ENCODE measurements around the gene FAHD2B.
"Not testable (repeated sequence)": the region's sequence is repeated elsewhere in the genome, so short reads cannot be mapped to it uniquely, and the experiment has no call there.

Gene FAHD2B

DNA sequence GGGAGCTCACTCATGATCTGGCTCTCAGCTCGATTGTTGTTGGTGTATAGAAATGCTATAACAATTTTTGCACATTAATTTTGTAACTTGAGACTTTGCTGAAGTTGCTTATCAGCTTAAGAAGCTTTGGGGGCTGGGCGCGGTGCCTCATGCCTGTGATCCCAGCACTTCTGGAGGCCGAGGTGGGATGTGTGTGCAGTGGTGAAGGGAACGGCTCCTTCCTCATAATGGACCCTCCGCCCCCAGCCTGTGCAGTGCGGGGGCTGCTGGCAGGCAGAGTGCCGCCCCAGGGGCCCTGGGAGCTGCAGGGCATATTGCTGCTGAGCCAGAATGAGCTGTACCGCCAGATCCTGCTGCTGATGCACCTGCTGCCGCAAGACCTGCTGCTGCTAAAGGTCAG is 13.8 kb downstream of the FAHD2B start:
- H4K91ac ChIP-seq (ENCODE audit: low read depth, low read length); H3K4ac ChIP-seq (ENCODE audit: low read depth, low read length); H3K36me3 ChIP-seq (ENCODE audit: control insufficient read depth in 1 of 2, insufficient read depth in 2 of 2, low read length in 2 of 2); H3K23ac ChIP-seq (ENCODE audit: low read length); H3K18ac ChIP-seq (ENCODE audit: low read length); H3K4me2 ChIP-seq (ENCODE audit: low read length); H3K27ac ChIP-seq (ENCODE audit: low read depth, low read length); H2BK12ac ChIP-seq (ENCODE audit: low read length); H2BK120ac ChIP-seq (ENCODE audit: insufficient read depth, low read length, poor library complexity); H2BK5ac ChIP-seq (ENCODE audit: low read depth, low read length, poor library complexity); H3K79me2 ChIP-seq (ENCODE audit: control insufficient read depth, insufficient read depth, low read length, poor library complexity); H3K9me3 ChIP-seq (ENCODE audit: insufficient read depth, low read depth, low read length); DNase-seq; H3K9ac ChIP-seq (ENCODE audit: low read length); H3K4me3 ChIP-seq (ENCODE audit: low read depth, low read length); H3K14ac ChIP-seq (ENCODE audit: low read length); H2AK5ac ChIP-seq (ENCODE audit: low read length); H4K8ac ChIP-seq (ENCODE audit: low read depth, low read length); H3K27me3 ChIP-seq (ENCODE audit: insufficient read depth, low read length); H2AFZ ChIP-seq (ENCODE audit: insufficient read depth, low read length, poor library complexity); H4K12ac ChIP-seq (ENCODE audit: low read depth, low read length); H3K79me1 ChIP-seq (ENCODE audit: low read length); H3K4me1 ChIP-seq (ENCODE audit: control insufficient read depth in 1 of 2, insufficient read depth in 2 of 2, low read length in 2 of 2): not testable (repeated sequence)
- no CpG with 5 or more reads among the region's 10 CpGs for WGBS (ENCODE audit: extremely low coverage, insufficient coverage, insufficient read length)

DNA sequence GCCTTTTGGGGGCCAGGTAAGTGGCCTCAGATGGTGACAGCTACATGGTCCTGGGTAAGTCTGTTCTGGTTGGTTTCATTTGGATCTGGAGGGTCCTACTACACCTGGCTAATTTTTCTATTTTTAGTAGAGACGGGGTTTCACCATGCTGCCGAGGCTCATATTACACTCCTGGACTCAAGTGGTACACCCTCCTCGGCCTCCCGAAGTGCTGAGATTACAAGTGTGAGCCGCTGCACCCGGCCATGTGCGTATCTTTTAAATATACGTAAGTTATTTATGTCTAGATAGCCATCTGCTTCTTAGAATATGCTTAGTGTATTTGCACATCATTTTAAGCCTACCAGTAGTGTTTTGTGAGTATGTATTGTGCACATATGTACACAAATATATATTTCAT is 17.5 kb downstream of the FAHD2B start:
- H4K91ac ChIP-seq (ENCODE audit: low read depth, low read length); H4K12ac ChIP-seq (ENCODE audit: low read depth, low read length); H3K36me3 ChIP-seq (ENCODE audit: control insufficient read depth in 1 of 2, insufficient read depth in 2 of 2, low read length in 2 of 2); H2AK5ac ChIP-seq (ENCODE audit: low read length); H2BK120ac ChIP-seq (ENCODE audit: insufficient read depth, low read length, poor library complexity); H3K9ac ChIP-seq (ENCODE audit: low read length); H2BK5ac ChIP-seq (ENCODE audit: low read depth, low read length, poor library complexity); DNase-seq; H3K23ac ChIP-seq (ENCODE audit: low read length); H3K4ac ChIP-seq (ENCODE audit: low read depth, low read length); H3K4me1 ChIP-seq (ENCODE audit: control insufficient read depth in 1 of 2, insufficient read depth in 2 of 2, low read length in 2 of 2); H3K4me3 ChIP-seq (ENCODE audit: low read depth, low read length); H3K4me2 ChIP-seq (ENCODE audit: low read length); H3K18ac ChIP-seq (ENCODE audit: low read length); H3K79me1 ChIP-seq (ENCODE audit: low read length); H2AFZ ChIP-seq (ENCODE audit: insufficient read depth, low read length, poor library complexity); H3K27ac ChIP-seq (ENCODE audit: low read depth, low read length); H3K9me3 ChIP-seq (ENCODE audit: insufficient read depth, low read depth, low read length); H3K27me3 ChIP-seq (ENCODE audit: insufficient read depth, low read length); H2BK12ac ChIP-seq (ENCODE audit: low read length); H4K8ac ChIP-seq (ENCODE audit: low read depth, low read length); H3K79me2 ChIP-seq (ENCODE audit: control insufficient read depth, insufficient read depth, low read length, poor library complexity); H3K14ac ChIP-seq (ENCODE audit: low read length): not testable (repeated sequence)
- no CpG with 5 or more reads among the region's 8 CpGs for WGBS (ENCODE audit: extremely low coverage, insufficient coverage, insufficient read length)

DNA sequence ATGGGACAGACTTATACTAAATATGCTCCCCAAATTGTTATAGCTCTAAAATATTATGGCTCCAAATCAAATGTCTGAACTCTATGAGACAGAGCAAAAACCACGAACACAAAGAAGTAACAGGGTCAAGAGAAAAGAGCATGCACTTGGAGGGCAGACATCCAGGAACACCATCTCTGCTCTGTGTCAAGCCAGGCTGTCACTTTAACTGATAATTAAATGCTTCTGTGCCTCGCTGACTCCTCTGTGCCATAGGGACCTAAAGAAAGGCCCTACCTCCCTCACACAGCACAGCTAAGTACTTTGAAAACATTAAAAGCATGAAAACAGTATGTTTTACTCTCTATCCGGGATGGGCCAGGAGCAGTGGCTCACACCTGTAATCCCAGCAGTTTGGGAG is 23.8 kb downstream of the FAHD2B start:
- not testable (repeated sequence) for H3K4ac ChIP-seq (ENCODE audit: low read depth, low read length); H2AK5ac ChIP-seq (ENCODE audit: low read length); H3K23ac ChIP-seq (ENCODE audit: low read length); H2BK120ac ChIP-seq (ENCODE audit: insufficient read depth, low read length, poor library complexity); H3K36me3 ChIP-seq (ENCODE audit: control insufficient read depth in 1 of 2, insufficient read depth in 2 of 2, low read length in 2 of 2); H3K27ac ChIP-seq (ENCODE audit: low read depth, low read length); H3K27me3 ChIP-seq (ENCODE audit: insufficient read depth, low read length); H2BK12ac ChIP-seq (ENCODE audit: low read length); H3K14ac ChIP-seq (ENCODE audit: low read length); H4K8ac ChIP-seq (ENCODE audit: low read depth, low read length); DNase-seq; H3K4me1 ChIP-seq (ENCODE audit: control insufficient read depth in 1 of 2, insufficient read depth in 2 of 2, low read length in 2 of 2); H3K4me3 ChIP-seq (ENCODE audit: low read depth, low read length); H3K79me1 ChIP-seq (ENCODE audit: low read length); H3K9ac ChIP-seq (ENCODE audit: low read length); H2AFZ ChIP-seq (ENCODE audit: insufficient read depth, low read length, poor library complexity); H3K9me3 ChIP-seq (ENCODE audit: insufficient read depth, low read depth, low read length); H3K4me2 ChIP-seq (ENCODE audit: low read length); H2BK5ac ChIP-seq (ENCODE audit: low read depth, low read length, poor library complexity); H4K12ac ChIP-seq (ENCODE audit: low read depth, low read length); H4K91ac ChIP-seq (ENCODE audit: low read depth, low read length); H3K79me2 ChIP-seq (ENCODE audit: control insufficient read depth, insufficient read depth, low read length, poor library complexity); H3K18ac ChIP-seq (ENCODE audit: low read length)
- no CpG with 5 or more reads among the region's 3 CpGs for WGBS (ENCODE audit: extremely low coverage, insufficient coverage, insufficient read length)

DNA sequence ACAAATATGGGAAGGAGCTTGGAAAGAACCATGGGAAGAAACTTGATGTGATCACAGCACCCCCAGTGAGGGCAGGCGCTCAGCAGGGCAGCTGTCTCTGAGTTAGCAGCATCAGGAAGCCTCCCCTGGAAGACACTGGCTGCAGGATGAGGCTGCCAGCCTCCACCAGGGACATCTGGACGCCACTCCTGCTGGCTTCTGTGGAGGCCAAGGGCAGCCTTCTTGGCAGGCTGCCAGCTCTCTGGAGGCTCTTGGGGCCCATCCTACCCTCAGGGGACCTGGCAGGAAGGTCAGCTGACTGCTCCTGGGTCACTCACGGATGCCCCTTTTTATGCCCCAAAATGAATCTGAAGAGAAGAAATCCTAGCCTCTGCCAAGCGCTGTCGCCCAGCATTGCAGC is 26.0 kb downstream of the FAHD2B start:
- no CpG with 5 or more reads among the region's 5 CpGs for WGBS (ENCODE audit: extremely low coverage, insufficient coverage, insufficient read length)
- H2BK5ac ChIP-seq (ENCODE audit: low read depth, low read length, poor library complexity); H3K4me2 ChIP-seq (ENCODE audit: low read length); H4K12ac ChIP-seq (ENCODE audit: low read depth, low read length); H3K9me3 ChIP-seq (ENCODE audit: insufficient read depth, low read depth, low read length); H2AK5ac ChIP-seq (ENCODE audit: low read length); DNase-seq; H3K9ac ChIP-seq (ENCODE audit: low read length); H3K36me3 ChIP-seq (ENCODE audit: control insufficient read depth in 1 of 2, insufficient read depth in 2 of 2, low read length in 2 of 2); H4K91ac ChIP-seq (ENCODE audit: low read depth, low read length); H3K4me1 ChIP-seq (ENCODE audit: control insufficient read depth in 1 of 2, insufficient read depth in 2 of 2, low read length in 2 of 2); H3K79me2 ChIP-seq (ENCODE audit: control insufficient read depth, insufficient read depth, low read length, poor library complexity); H3K4me3 ChIP-seq (ENCODE audit: low read depth, low read length); H3K79me1 ChIP-seq (ENCODE audit: low read length); H3K14ac ChIP-seq (ENCODE audit: low read length); H2BK12ac ChIP-seq (ENCODE audit: low read length); H3K27ac ChIP-seq (ENCODE audit: low read depth, low read length); H3K4ac ChIP-seq (ENCODE audit: low read depth, low read length); H3K27me3 ChIP-seq (ENCODE audit: insufficient read depth, low read length); H4K8ac ChIP-seq (ENCODE audit: low read depth, low read length); H3K23ac ChIP-seq (ENCODE audit: low read length); H2AFZ ChIP-seq (ENCODE audit: insufficient read depth, low read length, poor library complexity); H2BK120ac ChIP-seq (ENCODE audit: insufficient read depth, low read length, poor library complexity); H3K18ac ChIP-seq (ENCODE audit: low read length): not testable (repeated sequence)

All from trophoblast cell (in vitro differentiated cells and primary cell).